Measurements from ENCODE around the gene TMC8.

Gene TMC8

DNA sequence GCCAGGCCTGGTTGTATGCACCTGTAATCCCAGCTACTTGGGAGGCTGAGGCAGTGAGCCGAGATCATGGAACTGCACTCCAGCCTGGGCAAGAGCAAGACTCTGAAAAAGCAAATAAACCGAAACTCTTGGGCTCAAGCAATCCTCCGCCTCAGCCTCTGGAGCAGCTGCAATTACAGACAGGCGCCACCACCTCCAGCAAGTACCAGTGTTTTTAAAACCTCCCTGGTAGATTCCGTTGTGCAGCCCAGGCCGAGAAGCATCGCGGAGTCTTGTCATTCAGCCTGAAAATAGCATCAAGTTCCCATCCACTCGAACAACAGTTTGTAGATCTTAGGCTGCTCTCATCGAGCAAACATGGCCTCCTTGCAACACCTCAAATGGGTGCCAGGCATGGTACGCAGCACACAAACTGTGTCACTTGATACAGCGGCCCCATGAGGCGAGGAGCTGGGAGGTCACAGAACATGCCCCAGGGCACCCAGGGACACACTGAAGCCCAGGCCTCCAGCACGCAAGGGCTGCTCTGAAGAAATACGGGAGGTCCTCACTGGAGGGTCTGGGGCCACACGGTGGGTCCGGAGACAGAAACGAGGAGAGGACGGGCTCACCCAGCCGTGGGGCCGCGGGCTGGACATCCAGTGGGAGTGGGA, 20.1 kb upstream of the TMC8 start:
- no peak overlapping the region for H3K27ac ChIP-seq
- TF ChIP-seq ZFX (IDR thresholded peaks at IDR 0.05) (no peak), CTCF (conservative IDR thresholded peaks at IDR 0.05) (no peak)

GRCh38 chr17:78111016-78111726, 19.4 kb upstream of the TMC8 start:
- no peak overlapping the region for H3K27ac ChIP-seq
- TF ChIP-seq ZFX (IDR thresholded peaks at IDR 0.05), result no peak
- no peak for TF ChIP-seq CTCF (conservative IDR thresholded peaks at IDR 0.05)

GRCh38 chr17:78111727-78112517, 18.6 kb upstream of the TMC8 start:
- H3K27ac ChIP-seq, result peak overlapping the region; percentile 85; the same call in 1 of the 2 replicates
- TF ChIP-seq ZFX (IDR thresholded peaks at IDR 0.05), result no peak
- no peak for TF ChIP-seq CTCF (conservative IDR thresholded peaks at IDR 0.05)

DNA sequence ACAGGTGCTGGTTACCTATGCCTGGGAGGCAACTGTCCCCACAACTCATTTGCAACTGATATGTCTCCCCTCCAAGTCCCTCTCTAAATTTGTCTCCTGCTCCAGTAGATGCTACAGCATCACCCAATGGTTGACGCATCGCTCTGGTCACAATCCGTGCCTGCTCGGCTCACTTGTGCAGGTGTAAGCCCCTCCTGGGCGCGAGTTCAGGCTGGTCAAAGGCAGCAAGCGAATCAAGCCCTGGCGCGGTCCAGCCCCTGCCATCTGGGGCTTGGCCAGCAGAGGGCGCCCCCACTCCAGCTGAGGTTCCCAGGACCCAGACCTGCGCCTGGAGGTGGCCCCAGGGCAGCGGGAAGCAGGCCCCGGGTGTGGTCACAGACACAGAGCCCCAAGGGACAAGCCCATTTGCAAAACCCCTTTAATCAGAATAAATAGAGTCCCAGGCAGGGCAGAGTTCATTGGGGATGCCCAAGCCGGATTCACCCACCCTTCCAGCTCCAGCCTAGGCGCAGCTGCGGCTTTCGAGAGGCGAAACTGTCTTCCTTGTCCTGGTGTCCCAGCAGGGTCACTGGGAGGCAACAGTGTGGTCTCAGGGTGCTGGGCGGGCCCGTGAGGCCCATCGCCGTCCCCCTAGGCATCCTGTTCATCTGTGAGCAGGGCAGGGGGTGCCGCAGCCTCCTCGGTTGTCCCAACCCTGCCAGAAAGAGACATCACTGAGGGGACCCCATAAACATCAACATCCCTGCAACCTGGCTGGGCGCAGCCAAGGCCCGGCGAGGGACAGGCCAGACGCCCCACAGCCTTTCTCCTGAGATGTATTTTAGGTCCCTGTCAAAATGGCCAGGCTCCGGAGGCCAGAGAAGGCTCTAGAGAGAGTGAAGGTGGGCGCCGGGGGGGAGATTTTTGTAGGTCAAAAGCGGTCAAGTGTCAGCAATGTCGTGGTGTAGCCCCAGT, 17.8 kb upstream of the TMC8 start:
- TF ChIP-seq ZFX (IDR thresholded peaks at IDR 0.05) (no peak), CTCF (conservative IDR thresholded peaks at IDR 0.05) (peak; percentile 99)
- H3K27ac ChIP-seq, result peak overlapping the region; percentile 85

DNA sequence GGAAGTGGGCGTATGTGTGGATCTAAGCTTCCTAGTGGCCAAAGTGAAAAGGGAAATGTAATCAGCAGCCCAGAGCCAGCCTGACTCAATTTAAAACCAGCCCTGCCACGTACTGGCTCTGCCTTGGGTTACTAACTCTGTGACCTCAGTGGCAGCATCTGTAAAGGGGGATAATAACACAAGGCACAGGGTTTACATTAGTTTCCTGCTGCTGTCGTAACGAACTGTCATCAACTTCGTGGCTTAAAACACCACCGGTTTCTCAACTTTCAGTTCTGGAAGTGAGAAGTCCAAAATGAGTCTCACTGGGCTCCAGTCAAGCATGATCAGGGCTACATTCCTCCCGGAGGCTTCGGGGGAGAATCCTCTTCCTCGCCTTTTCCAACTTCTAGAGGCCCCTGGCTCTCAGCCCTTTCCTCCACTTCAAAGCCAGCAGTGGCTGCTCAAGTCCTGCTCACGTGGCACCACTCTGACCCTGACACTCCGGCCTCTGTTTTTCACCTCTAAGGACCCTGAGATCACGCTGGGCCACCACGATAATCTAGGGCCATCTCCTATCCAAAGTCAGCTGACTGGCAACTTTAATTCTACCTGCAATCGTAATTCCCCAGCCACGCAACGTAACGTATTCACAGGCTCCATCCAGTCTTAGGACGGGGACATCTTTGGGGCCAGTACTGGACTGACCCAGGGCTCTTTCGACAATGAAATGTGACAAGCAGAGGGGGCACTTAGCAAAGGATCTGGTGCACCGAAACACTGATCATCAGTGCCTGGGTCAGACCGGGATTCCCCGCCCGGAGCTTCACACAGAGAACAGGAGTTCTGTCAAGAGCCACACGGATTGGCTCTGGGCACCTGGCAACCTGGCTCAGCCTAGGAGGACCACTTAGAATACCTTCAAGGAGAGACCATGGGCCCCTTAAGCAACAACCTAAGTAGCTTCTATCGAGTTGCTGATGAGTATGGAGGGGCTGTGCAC, 16.5 kb upstream of the TMC8 start:
- peak overlapping the region; percentile 85 for H3K27ac ChIP-seq
- no peak for TF ChIP-seq ZFX (IDR thresholded peaks at IDR 0.05)
- TF ChIP-seq CTCF (conservative IDR thresholded peaks at IDR 0.05), result no peak
